Fibroblast of the aortic adventitia (primary cell): Measurements from ENCODE around the gene MED9. TPM values are rescaled to one million over a fixed set of nuclear protein-coding genes. Genes with fewer than 3 reads are reported as not detected.

ENCODE experiments used
- DNase-seq: peaks from one replicate; pipeline ENCODE4 v3.0.0-alpha.2; 2010; ENCODE audit warnings: low read depth
- H3K4me3 ChIP-seq: 2 replicates; pipeline ENCODE4 v1.5.1; 2011; ENCODE audit warnings: low read depth, mild to moderate bottlenecking, control low read depth, low read length, moderate library complexity
- small RNA-seq: library from RNA; depleted of rRNA; stranded (forward); fragments of <200 nt; gene quantifications from one replicate; pipeline ENCODE3, GENCODE V24; 2012
- total RNA-seq: library from RNA; depleted of rRNA; stranded (reverse); fragments of >200 nt; gene quantifications from 2 replicates; pipeline ENCODE4 v1.2.3, GENCODE V29; 2012; ENCODE audit warnings: low replicate concordance
- TF ChIP-seq, protein P1 (sequence below): IDR thresholded peaks from 2 replicates; pipeline ENCODE4 v1.5.1; 2011; ENCODE audit warnings: mild to moderate bottlenecking, low read length, control low read depth, inconsistent platforms; ENCODE audit not compliant: insufficient read depth

Gene MED9
- total RNA-seq, 1 donor = 10.9 TPM

- TF ChIP-seq, protein P1, sequence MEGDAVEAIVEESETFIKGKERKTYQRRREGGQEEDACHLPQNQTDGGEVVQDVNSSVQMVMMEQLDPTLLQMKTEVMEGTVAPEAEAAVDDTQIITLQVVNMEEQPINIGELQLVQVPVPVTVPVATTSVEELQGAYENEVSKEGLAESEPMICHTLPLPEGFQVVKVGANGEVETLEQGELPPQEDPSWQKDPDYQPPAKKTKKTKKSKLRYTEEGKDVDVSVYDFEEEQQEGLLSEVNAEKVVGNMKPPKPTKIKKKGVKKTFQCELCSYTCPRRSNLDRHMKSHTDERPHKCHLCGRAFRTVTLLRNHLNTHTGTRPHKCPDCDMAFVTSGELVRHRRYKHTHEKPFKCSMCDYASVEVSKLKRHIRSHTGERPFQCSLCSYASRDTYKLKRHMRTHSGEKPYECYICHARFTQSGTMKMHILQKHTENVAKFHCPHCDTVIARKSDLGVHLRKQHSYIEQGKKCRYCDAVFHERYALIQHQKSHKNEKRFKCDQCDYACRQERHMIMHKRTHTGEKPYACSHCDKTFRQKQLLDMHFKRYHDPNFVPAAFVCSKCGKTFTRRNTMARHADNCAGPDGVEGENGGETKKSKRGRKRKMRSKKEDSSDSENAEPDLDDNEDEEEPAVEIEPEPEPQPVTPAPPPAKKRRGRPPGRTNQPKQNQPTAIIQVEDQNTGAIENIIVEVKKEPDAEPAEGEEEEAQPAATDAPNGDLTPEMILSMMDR = no peak
- DNase-seq = no peak
Observed at GRCh38 chr17:17540935-17541639, 64.3 kb downstream of the MED9 start.

DNA sequence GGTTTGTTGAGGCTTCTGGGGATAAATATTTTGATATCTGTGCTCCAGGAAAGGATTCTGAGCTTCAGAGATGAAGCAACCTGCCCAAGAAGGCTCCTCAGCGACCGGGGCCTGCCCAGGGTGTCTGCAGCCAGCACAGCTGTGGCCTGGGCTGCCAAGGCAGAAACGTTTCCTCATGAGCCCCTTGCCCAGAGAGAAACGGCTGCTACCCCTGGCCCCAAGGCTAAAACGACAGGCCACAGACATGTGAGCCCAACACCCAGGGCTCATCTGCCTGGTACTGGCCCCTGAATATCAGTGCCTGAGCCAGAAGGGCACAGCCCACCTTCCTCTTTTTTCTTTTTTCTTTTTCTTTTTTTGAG lies 64.8 kb downstream of the MED9 start:
- H3K4me3 ChIP-seq = no peak overlapping the region
- TF ChIP-seq, protein P1 = no peak
- no peak for DNase-seq

More at GRCh38 chr17:17540935-17541639, 64.3 kb downstream of the MED9 start:
- no peak overlapping the region for H3K4me3 ChIP-seq

Small RNAs within 50 kb of the gene (small RNA-seq; reads per million reads assigned to genes)
- not detected for gene RF00019

Other genes with a start within 250 kb of the MED9 start
- gene FLCN, start 239.8 kb upstream of the MED9 start, total RNA-seq = 67.3 and 78.2 TPM in 2 replicates
- 62.1 and 124 TPM in 2 replicates for gene COPS3, start 195.8 kb upstream of the MED9 start, total RNA-seq
- 2.3 TPM in 1 of 2 replicates, not detected in the other for gene NT5M, start 173.6 kb upstream of the MED9 start, total RNA-seq
- gene RASD1, start 19.4 kb downstream of the MED9 start, total RNA-seq = 0.36 TPM in 1 of 2 replicates, not detected in the other
- gene PEMT, start 114.7 kb downstream of the MED9 start, total RNA-seq = 9.0 and 28.4 TPM in 2 replicates
- 7.5 and 9.1 TPM in 2 replicates for gene RAI1, start 204.5 kb downstream of the MED9 start, total RNA-seq